KOPT-K1 (cell line): ENCODE results near the gene GLO1.

Experiments used
- H3K27ac ChIP-seq: fragments of 200-600 bp; sonication (generic); 2 replicates; pipeline ENCODE4 v1.5.1; 2016; ENCODE audit warnings: antibody characterized with exemption, mild to moderate bottlenecking, low read depth, low read length; ENCODE audit not compliant: poor library complexity, severe bottlenecking
- H3K36me3 ChIP-seq: fragments of 200-600 bp; sonication (generic); 2 replicates; pipeline ENCODE4 v1.5.1; 2017; ENCODE audit warnings: antibody characterized with exemption, mild to moderate bottlenecking, low read length, moderate library complexity; ENCODE audit not compliant: insufficient read depth
- H3K9me3 ChIP-seq: fragments of 200-600 bp; sonication (generic); 2 replicates; pipeline ENCODE4 v1.5.1; 2017; ENCODE audit warnings: antibody characterized with exemption, low read length, mild to moderate bottlenecking; ENCODE audit not compliant: insufficient read depth, poor library complexity, severe bottlenecking

The GLO1 gene

GRCh38 chr6:38631186-38631783 is 71.7 kb downstream of the GLO1 start:
- no peaks in the 10 kb centered on the region for H3K9me3 ChIP-seq
- H3K36me3 ChIP-seq, result no peaks in the 10 kb centered on the region
- H3K27ac ChIP-seq, result no peak overlapping the region
